ENCODE data around the gene WSCD1.

Gene WSCD1

DNA sequence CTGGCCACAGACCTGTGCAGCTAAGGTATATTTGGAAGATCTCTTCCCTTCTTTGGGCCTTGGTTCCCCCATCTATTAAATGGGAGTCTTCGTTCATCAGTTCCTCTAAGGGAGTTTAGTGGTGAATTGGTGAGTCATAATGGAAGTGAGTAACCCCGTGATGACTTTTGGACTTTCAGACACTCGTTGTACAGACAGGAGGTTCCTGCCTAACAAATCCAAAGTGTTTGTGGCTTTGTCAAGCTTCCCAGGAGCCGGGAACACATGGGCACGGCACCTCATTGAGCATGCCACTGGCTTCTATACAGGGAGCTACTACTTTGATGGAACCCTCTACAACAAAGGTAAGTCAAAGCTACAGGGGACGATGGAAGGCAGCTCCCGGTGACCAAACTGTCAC, 40.4 kb downstream of the WSCD1 start:
- H3K27ac ChIP-seq = no peak overlapping the region
- no peaks in the 10 kb centered on the region for H3K9me3 ChIP-seq (ENCODE audit: low read depth, low read length)
- no peak for DNase-seq (ENCODE audit: low read depth, low spot score)
- H3K36me3 ChIP-seq (ENCODE audit: insufficient read depth, low read length) = no peaks in the 10 kb centered on the region
- H3K9ac ChIP-seq (ENCODE audit: insufficient read length) = no peak overlapping the region
- TF ChIP-seq EZH2 (IDR thresholded peaks at IDR 0.05) = no peak
- no peak for TF ChIP-seq POLR2AphosphoS5 (IDR thresholded peaks at IDR 0.05; ENCODE audit: borderline replicate concordance, low read depth, low read length)
- no peak for TF ChIP-seq FOXP2 (optimal IDR thresholded peaks at IDR 0.05; ENCODE audit: control extremely low read depth, extremely low read length, insufficient read depth)
- no peak overlapping the region for H3K4me3 ChIP-seq

GRCh38 chr17:6120351-6120750, 50.2 kb downstream of the WSCD1 start:
- Histone ChIP-seq H3K27ac (no peak overlapping the region), H3K4me3 (no peak overlapping the region), H3K9me3 (ENCODE audit: low read depth, low read length) (no peaks in the 10 kb centered on the region), H3K36me3 (ENCODE audit: insufficient read depth, low read length) (no peaks in the 10 kb centered on the region), H3K9ac (ENCODE audit: insufficient read length) (no peak overlapping the region)
- no peak for TF ChIP-seq EZH2 (IDR thresholded peaks at IDR 0.05)
- no peak for TF ChIP-seq FOXP2 (optimal IDR thresholded peaks at IDR 0.05; ENCODE audit: control extremely low read depth, extremely low read length, insufficient read depth)
- TF ChIP-seq POLR2AphosphoS5 (IDR thresholded peaks at IDR 0.05; ENCODE audit: borderline replicate concordance, low read depth, low read length) = no peak
- DNase-seq (ENCODE audit: low read depth, low spot score) = no peak

DNA sequence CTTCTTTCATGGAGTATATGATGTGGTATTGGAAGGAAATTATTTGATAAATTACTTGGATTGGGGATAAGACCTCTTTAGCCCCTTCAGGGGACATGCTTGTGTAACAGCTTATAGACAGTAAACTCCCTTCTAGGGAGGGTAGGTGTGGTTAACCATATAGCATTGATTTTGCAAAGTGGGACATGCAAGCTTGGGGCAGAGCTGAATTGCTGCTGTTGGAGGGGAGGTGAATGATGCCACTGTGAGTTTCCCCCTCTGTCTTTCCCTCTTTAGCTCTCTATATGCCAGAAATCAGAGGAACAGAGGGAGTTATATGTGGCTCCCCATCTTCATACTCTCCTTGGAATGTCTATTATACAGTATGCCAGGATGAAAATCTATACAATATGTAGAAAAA, 54.7 kb downstream of the WSCD1 start:
- Histone ChIP-seq H3K4me3 (no peak overlapping the region), H3K27ac (no peak overlapping the region), H3K9me3 (ENCODE audit: low read depth, low read length) (no peaks in the 10 kb centered on the region), H3K9ac (ENCODE audit: insufficient read length) (no peak overlapping the region), H3K36me3 (ENCODE audit: insufficient read depth, low read length) (no peaks in the 10 kb centered on the region)
- DNase-seq (ENCODE audit: low read depth, low spot score) = no peak
- TF ChIP-seq POLR2AphosphoS5 (IDR thresholded peaks at IDR 0.05; ENCODE audit: borderline replicate concordance, low read depth, low read length) (no peak), EZH2 (IDR thresholded peaks at IDR 0.05) (no peak), FOXP2 (optimal IDR thresholded peaks at IDR 0.05; ENCODE audit: control extremely low read depth, extremely low read length, insufficient read depth) (no peak)

DNA sequence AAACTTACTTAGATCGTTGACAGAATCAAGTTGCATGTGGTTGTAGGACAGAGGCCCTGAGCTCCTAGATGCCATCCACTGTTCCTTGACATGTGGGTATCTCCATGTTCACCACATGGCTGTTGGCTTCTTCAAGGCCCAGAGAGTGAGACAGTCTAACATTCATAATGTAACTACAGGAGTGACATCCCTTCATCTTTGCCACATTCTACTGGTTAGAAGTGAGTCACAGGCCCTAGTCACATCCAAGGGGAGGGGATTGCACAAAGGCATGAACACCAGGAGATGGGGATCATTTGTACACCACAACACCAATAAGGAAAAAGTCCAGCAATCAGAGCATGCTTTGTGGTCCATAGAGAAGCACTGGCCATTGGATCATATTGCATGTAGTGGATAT, 56.6 kb downstream of the WSCD1 start:
- H3K9ac ChIP-seq (ENCODE audit: insufficient read length) = no peak overlapping the region
- no peaks in the 10 kb centered on the region for H3K36me3 ChIP-seq (ENCODE audit: insufficient read depth, low read length)
- H3K4me3 ChIP-seq = no peak overlapping the region
- DNase-seq (ENCODE audit: low read depth, low spot score) = no peak
- H3K27ac ChIP-seq = no peak overlapping the region
- no peak for TF ChIP-seq EZH2 (IDR thresholded peaks at IDR 0.05)
- TF ChIP-seq POLR2AphosphoS5 (IDR thresholded peaks at IDR 0.05; ENCODE audit: borderline replicate concordance, low read depth, low read length) = no peak
- no peak for TF ChIP-seq FOXP2 (optimal IDR thresholded peaks at IDR 0.05; ENCODE audit: control extremely low read depth, extremely low read length, insufficient read depth)
- H3K9me3 ChIP-seq (ENCODE audit: low read depth, low read length) = no peaks in the 10 kb centered on the region

DNA sequence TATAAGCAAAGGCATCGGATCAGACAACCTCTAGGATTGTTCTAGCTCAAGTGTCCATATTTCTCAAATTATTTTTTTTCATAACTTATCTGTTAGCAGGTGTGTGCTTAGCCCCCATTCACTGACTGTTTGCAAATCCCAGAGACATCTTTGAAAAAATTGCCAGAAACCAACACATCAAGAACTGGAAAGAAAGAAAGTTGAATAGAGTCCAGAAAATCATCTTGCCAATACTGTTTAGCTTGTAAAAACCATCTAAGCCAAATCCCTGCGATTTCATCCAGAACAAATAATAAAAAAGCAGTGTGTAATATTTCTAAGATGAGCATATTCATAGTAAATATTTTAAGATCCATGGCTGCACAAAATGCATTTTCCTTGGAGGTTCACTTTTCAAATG, 64.5 kb downstream of the WSCD1 start:
- H3K9ac ChIP-seq (ENCODE audit: insufficient read length) = no peak overlapping the region
- DNase-seq (ENCODE audit: low read depth, low spot score) = no peak

DNA sequence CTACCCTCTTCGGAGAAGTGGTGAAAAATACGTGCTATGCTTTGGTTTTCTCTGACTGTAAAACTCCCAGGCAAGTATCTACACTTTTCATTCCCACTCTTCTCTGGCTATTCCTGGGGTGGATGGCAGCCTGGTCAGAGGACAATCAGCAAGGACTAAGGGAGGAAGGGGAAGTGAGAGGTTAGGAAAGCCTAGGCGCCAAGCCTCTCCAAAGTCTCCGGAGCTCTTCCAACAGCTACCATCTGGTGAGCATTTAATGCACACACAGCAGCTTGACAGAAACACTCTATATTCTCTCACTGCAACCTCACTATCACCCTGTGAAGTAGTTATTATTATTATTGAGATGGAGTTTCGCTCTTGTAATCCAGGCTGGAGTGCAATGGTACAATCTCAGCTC, 65.1 kb downstream of the WSCD1 start:
- no peaks in the 10 kb centered on the region for H3K9me3 ChIP-seq (ENCODE audit: low read depth, low read length)
- H3K36me3 ChIP-seq (ENCODE audit: insufficient read depth, low read length) = no peaks in the 10 kb centered on the region
- no peak for TF ChIP-seq FOXP2 (optimal IDR thresholded peaks at IDR 0.05; ENCODE audit: control extremely low read depth, extremely low read length, insufficient read depth)
- no peak for TF ChIP-seq EZH2 (IDR thresholded peaks at IDR 0.05)
- no peak for TF ChIP-seq POLR2AphosphoS5 (IDR thresholded peaks at IDR 0.05; ENCODE audit: borderline replicate concordance, low read depth, low read length)
- H3K9ac ChIP-seq (ENCODE audit: insufficient read length) = no peak overlapping the region
- DNase-seq (ENCODE audit: low read depth, low spot score) = no peak
- H3K4me3 ChIP-seq = no peak overlapping the region
- H3K27ac ChIP-seq = no peak overlapping the region

More for the DNA sequence above, 64.5 kb downstream of the WSCD1 start:
- TF ChIP-seq FOXP2 (optimal IDR thresholded peaks at IDR 0.05; ENCODE audit: control extremely low read depth, extremely low read length, insufficient read depth) (no peak), POLR2AphosphoS5 (IDR thresholded peaks at IDR 0.05; ENCODE audit: borderline replicate concordance, low read depth, low read length) (no peak), EZH2 (IDR thresholded peaks at IDR 0.05) (no peak)
- Histone ChIP-seq H3K27ac (no peak overlapping the region), H3K4me3 (no peak overlapping the region), H3K9me3 (ENCODE audit: low read depth, low read length) (no peaks in the 10 kb centered on the region), H3K36me3 (ENCODE audit: insufficient read depth, low read length) (no peaks in the 10 kb centered on the region)

DNA sequence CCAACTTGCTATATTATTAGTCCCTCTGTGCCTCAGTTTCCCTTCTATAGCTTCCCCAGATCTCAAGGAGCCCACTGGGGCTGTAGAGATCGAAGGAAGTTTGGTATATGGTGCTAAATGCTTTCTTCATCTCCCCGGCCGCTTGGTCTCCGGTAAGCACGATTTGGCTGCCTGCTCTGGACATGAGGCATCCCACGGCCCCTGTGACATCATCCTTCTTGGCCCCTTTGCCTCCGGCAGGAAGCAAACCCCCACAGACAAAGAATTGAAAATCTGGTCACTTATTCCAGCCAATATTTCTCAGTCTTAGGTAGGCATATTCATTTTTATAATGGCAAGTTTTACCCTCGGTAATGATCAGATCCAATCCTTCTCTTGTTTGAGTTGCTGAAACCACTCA, 65.8 kb downstream of the WSCD1 start:
- no peak for DNase-seq (ENCODE audit: low read depth, low spot score)
- H3K9ac ChIP-seq (ENCODE audit: insufficient read length) = no peak overlapping the region
- no peak overlapping the region for H3K4me3 ChIP-seq
- no peaks in the 10 kb centered on the region for H3K9me3 ChIP-seq (ENCODE audit: low read depth, low read length)
- no peaks in the 10 kb centered on the region for H3K36me3 ChIP-seq (ENCODE audit: insufficient read depth, low read length)
- TF ChIP-seq POLR2AphosphoS5 (IDR thresholded peaks at IDR 0.05; ENCODE audit: borderline replicate concordance, low read depth, low read length) = no peak
- TF ChIP-seq FOXP2 (optimal IDR thresholded peaks at IDR 0.05; ENCODE audit: control extremely low read depth, extremely low read length, insufficient read depth) = no peak
- no peak for TF ChIP-seq EZH2 (IDR thresholded peaks at IDR 0.05)
- H3K27ac ChIP-seq = no peak overlapping the region

DNA sequence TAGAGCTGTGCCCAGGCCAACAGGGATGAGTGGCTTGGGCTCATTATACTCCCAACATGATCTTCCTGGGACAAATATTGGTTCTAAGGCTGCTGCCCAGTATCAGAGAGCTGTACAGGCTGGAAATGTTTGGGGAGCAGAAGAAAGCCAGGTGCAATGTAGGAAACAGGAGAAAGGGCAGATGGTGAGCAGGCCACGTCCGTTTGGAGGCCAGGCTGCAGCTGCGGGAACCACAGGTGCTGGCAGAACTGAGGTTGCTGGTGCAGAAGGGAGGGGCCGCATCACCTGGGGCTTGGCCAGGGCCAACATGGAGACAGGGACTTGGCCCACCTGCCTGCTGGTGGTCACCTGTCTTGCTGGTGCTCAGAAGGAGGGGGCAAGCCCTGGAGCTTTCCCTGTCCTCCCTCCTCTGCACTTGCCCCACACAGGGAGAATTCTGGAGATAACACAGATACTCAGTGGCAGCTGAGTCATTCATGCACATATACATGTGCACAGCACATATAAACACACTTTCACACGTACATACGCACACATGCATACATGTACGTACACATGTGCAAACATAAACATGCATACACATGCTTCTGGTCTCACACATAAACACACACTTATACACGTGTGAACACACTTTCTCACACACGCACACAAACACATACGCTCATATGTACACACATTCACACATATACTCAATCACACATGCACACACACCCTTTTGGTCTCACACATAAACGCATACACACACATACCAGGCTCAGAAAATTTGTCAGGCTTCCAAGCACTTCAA, 67.7 kb downstream of the WSCD1 start:
- no peak for DNase-seq (ENCODE audit: low read depth, low spot score)
- Histone ChIP-seq H3K9ac (ENCODE audit: insufficient read length) (no peak overlapping the region), H3K36me3 (ENCODE audit: insufficient read depth, low read length) (no peaks in the 10 kb centered on the region), H3K4me3 (no peak overlapping the region), H3K9me3 (ENCODE audit: low read depth, low read length) (no peaks in the 10 kb centered on the region), H3K27ac (no peak overlapping the region)
- TF ChIP-seq POLR2AphosphoS5 (IDR thresholded peaks at IDR 0.05; ENCODE audit: borderline replicate concordance, low read depth, low read length) = no peak
- no peak for TF ChIP-seq FOXP2 (optimal IDR thresholded peaks at IDR 0.05; ENCODE audit: control extremely low read depth, extremely low read length, insufficient read depth)
- TF ChIP-seq EZH2 (IDR thresholded peaks at IDR 0.05) = no peak
